Measurements from ENCODE around the gene OR5K4. TPM values are rescaled to one million over a fixed set of nuclear protein-coding genes. Genes with fewer than 3 reads are reported as not detected.

The OR5K4 gene
- total RNA-seq, 3 donors from 2014 or later (not counting 1 experiment from before 2014, with no cell fraction given) = not detected

DNA sequence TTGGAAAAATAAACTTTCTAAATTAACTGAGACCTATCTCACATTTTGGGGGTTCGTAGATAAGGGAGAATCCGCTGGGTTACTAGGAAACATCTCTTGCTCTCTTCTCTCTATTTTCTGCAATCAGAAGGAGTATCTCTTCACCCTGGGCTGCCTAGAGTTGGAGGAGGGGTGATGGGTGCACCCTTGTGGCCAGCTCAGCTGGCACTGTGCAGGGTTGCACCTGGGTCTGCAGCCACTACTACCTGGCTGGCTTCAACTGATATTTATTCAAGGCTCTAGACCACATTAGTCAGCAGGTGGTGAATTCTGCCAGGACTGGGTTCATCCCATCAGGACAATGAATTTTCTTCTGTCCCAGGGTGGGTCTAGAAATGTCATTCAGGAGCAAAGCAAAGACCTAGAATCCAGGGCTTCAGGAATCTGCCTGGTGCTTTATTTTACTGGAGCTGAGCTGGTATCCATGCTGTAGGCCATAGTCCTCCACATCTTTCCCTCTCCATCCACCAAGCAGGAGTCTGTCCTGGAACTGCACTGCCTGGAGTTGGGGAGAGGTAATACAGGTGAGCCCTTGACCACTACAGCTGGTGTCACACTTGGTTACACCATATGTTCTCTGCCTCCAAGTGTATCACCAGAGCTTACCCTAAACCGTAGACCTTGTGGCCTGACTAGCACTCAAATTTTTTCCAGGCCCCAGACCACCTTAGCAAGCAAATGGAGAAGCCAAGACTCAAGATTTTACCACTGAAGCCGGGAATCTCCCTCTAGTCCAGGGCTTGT, 14.0 kb downstream of the OR5K4 start:
- 86% methylated on average over 2 of the region's 4 CpGs for WGBS (ENCODE audit: insufficient coverage)
- Histone ChIP-seq H3K27me3 (ENCODE audit: control insufficient read depth, insufficient read depth, low read length) (no peaks in the 10 kb centered on the region), H3K27ac (ENCODE audit: low read length) (no peak overlapping the region), H3K9me3 (ENCODE audit: control insufficient read depth, insufficient read depth, low read length) (no peaks in the 10 kb centered on the region), H3K36me3 (ENCODE audit: control insufficient read depth, insufficient read depth, low read length) (no peaks in the 10 kb centered on the region), H3K4me3 (ENCODE audit: low read length) (no peak overlapping the region), H3K4me1 (ENCODE audit: control insufficient read depth, insufficient read depth, low read length) (no peaks in the 10 kb centered on the region)
- Mint-ChIP-seq H3K9me3 (peaks cover 0 to 2% of the 10 kb centered on the region in 2 donors), H3K27ac (no peak overlapping the region), H3K4me3 (no peak overlapping the region), H3K27me3 (ENCODE audit: low read depth in 2 of 2) (peaks cover 0 to 3% of the 10 kb centered on the region in 2 donors), H3K36me3 (no peaks in the 10 kb centered on the region), H3K4me1 (no peaks in the 10 kb centered on the region)
- intact Hi-C loops (cut with micrococcal nuclease) = no loop called here
- DNase-seq (no peak), ATAC-seq (no peak)
- TF ChIP-seq, protein P1, sequence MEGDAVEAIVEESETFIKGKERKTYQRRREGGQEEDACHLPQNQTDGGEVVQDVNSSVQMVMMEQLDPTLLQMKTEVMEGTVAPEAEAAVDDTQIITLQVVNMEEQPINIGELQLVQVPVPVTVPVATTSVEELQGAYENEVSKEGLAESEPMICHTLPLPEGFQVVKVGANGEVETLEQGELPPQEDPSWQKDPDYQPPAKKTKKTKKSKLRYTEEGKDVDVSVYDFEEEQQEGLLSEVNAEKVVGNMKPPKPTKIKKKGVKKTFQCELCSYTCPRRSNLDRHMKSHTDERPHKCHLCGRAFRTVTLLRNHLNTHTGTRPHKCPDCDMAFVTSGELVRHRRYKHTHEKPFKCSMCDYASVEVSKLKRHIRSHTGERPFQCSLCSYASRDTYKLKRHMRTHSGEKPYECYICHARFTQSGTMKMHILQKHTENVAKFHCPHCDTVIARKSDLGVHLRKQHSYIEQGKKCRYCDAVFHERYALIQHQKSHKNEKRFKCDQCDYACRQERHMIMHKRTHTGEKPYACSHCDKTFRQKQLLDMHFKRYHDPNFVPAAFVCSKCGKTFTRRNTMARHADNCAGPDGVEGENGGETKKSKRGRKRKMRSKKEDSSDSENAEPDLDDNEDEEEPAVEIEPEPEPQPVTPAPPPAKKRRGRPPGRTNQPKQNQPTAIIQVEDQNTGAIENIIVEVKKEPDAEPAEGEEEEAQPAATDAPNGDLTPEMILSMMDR (IDR thresholded peaks at IDR 0.05) = no peak

DNA sequence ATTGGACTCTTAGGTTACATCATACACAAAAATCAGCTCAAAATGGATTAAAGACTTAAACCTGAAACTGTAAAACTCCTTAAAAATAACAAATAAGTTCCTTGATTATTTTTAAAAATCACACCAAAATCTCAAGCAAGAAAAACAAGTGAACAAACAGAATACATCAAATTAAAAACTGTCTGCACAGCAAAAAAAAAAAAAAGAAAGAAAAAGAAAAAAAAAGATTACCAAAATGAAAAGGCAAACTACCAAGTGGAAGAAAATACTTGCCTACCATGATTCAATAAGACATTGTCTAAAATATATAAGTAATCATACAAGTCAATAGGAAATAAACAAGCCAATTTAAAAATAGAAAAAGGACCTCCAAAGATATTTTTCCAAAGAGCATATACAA, 17.5 kb downstream of the OR5K4 start:
- no peak for ATAC-seq
- TF ChIP-seq, protein P1 (IDR thresholded peaks at IDR 0.05) = no peak
- Histone ChIP-seq H3K27ac (ENCODE audit: low read length) (no peak overlapping the region), H3K36me3 (ENCODE audit: control insufficient read depth, insufficient read depth, low read length) (no peaks in the 10 kb centered on the region), H3K4me3 (ENCODE audit: low read length) (no peak overlapping the region), H3K9me3 (ENCODE audit: control insufficient read depth, insufficient read depth, low read length) (no peaks in the 10 kb centered on the region), H3K27me3 (ENCODE audit: control insufficient read depth, insufficient read depth, low read length) (no peaks in the 10 kb centered on the region), H3K4me1 (ENCODE audit: control insufficient read depth, insufficient read depth, low read length) (no peaks in the 10 kb centered on the region)
- no peaks in the 10 kb centered on the region for H3K9me3 Mint-ChIP-seq
- no peak overlapping the region for H3K4me3 Mint-ChIP-seq
- no peaks in the 10 kb centered on the region for H3K4me1 Mint-ChIP-seq
- intact Hi-C loops (cut with micrococcal nuclease) = no loop called here
- H3K27me3 Mint-ChIP-seq (ENCODE audit: low read depth in 2 of 2) = peaks cover 0 to 3% of the 10 kb centered on the region in 2 donors
- H3K36me3 Mint-ChIP-seq = no peaks in the 10 kb centered on the region
- no peak for DNase-seq
- no peak overlapping the region for H3K27ac Mint-ChIP-seq

DNA sequence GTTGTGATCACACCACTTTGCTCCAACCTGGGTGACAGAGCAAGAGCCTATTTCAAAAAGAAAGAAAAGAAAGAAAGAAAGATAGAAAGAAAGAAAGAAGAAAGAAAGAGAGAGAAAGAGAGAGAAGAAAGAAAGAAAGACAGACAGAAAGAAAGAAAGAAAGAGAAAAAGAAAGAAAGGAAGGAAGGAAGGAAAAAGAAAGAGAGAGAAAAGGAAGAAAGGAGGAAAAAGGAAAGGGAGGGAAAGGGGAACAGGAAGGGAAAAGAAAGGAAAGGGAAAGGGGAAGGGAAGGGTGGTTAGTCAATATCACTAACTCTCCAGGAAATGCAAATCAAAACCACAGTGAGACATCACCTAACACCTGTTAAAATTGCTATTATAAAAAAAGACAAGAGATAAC, 18.2 kb downstream of the OR5K4 start:
- H3K27me3 Mint-ChIP-seq (ENCODE audit: low read depth in 2 of 2) = peaks cover 0 to 3% of the 10 kb centered on the region in 2 donors
- ATAC-seq = no peak
- H3K27me3 ChIP-seq (ENCODE audit: control insufficient read depth, insufficient read depth, low read length) = no peaks in the 10 kb centered on the region
- no peaks in the 10 kb centered on the region for H3K9me3 ChIP-seq (ENCODE audit: control insufficient read depth, insufficient read depth, low read length)
- H3K4me1 Mint-ChIP-seq = no peaks in the 10 kb centered on the region
- no peak overlapping the region for H3K27ac Mint-ChIP-seq
- no peak for DNase-seq
- no peaks in the 10 kb centered on the region for H3K36me3 Mint-ChIP-seq
- no peak overlapping the region for H3K4me3 ChIP-seq (ENCODE audit: low read length)
- no peaks in the 10 kb centered on the region for H3K4me1 ChIP-seq (ENCODE audit: control insufficient read depth, insufficient read depth, low read length)
- H3K36me3 ChIP-seq (ENCODE audit: control insufficient read depth, insufficient read depth, low read length) = no peaks in the 10 kb centered on the region
- H3K4me3 Mint-ChIP-seq = no peak overlapping the region
- intact Hi-C loops (cut with micrococcal nuclease) = no loop called here
- no peaks in the 10 kb centered on the region for H3K9me3 Mint-ChIP-seq
- H3K27ac ChIP-seq (ENCODE audit: low read length) = no peak overlapping the region
- TF ChIP-seq, protein P1 (IDR thresholded peaks at IDR 0.05) = no peak

DNA sequence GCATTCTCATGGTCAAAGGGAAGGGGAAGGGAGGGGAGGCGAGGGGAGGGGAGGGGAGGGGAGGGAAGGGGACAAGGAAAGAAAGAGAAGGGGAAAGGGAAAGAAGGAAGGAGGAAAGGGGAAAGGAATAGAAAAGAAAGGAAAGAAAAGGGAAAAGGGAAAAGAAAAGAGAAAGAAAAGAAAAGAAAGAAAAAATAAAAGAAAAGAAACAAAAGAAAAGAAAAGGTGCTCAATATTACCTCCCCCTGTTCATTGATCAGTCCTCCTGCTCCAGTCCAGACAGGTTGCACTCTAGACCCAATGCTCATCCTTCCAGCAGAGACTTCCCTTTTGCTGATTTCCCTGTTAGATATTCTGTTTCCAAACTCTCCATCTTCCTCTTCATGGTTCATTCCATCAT, 18.8 kb downstream of the OR5K4 start:
- H3K36me3 Mint-ChIP-seq = no peaks in the 10 kb centered on the region
- DNase-seq = no peak
- no peak for ATAC-seq
- no peaks in the 10 kb centered on the region for H3K36me3 ChIP-seq (ENCODE audit: control insufficient read depth, insufficient read depth, low read length)
- WGBS (ENCODE audit: insufficient coverage) = no CpG with 5 or more reads among the region's 1 CpG
- peaks cover 0 to 2% of the 10 kb centered on the region in 2 donors for H3K27me3 Mint-ChIP-seq (ENCODE audit: low read depth in 2 of 2)
- no peaks in the 10 kb centered on the region for H3K9me3 Mint-ChIP-seq
- no peak overlapping the region for H3K27ac Mint-ChIP-seq
- H3K9me3 ChIP-seq (ENCODE audit: control insufficient read depth, insufficient read depth, low read length) = no peaks in the 10 kb centered on the region
- intact Hi-C loops (cut with micrococcal nuclease) = no loop called here
- no peaks in the 10 kb centered on the region for H3K4me1 Mint-ChIP-seq
- TF ChIP-seq, protein P1 (IDR thresholded peaks at IDR 0.05) = no peak
- no peaks in the 10 kb centered on the region for H3K4me1 ChIP-seq (ENCODE audit: control insufficient read depth, insufficient read depth, low read length)
- H3K27ac ChIP-seq (ENCODE audit: low read length) = no peak overlapping the region
- no peaks in the 10 kb centered on the region for H3K27me3 ChIP-seq (ENCODE audit: control insufficient read depth, insufficient read depth, low read length)
- no peak overlapping the region for H3K4me3 ChIP-seq (ENCODE audit: low read length)
- no peak overlapping the region for H3K4me3 Mint-ChIP-seq
